MM.1S (cell line): ENCODE results near the gene UBE2M.

ENCODE experiments used
- EZH2 ChIP-seq: fragments of 300-600 bp; sonication (generic); optimal IDR thresholded peaks from 2 replicates; pipeline ENCODE3; 2017; ENCODE audit warnings: low read depth, mild to moderate bottlenecking, antibody characterized with exemption, low read length, mixed read lengths
- EZH2phosphoT487 ChIP-seq: fragments of 300-600 bp; sonication (generic); IDR thresholded peaks from 2 replicates; pipeline ENCODE4 v1.6.1; 2018; ENCODE audit warnings: antibody characterized with exemption, low read length
- TF ChIP-seq, protein P1 (sequence below): fragments of 300-600 bp; sonication (generic); IDR thresholded peaks from 2 replicates; pipeline ENCODE4 v1.5.1; 2016; ENCODE audit warnings: antibody characterized with exemption, low read length, mixed read lengths

DNA sequence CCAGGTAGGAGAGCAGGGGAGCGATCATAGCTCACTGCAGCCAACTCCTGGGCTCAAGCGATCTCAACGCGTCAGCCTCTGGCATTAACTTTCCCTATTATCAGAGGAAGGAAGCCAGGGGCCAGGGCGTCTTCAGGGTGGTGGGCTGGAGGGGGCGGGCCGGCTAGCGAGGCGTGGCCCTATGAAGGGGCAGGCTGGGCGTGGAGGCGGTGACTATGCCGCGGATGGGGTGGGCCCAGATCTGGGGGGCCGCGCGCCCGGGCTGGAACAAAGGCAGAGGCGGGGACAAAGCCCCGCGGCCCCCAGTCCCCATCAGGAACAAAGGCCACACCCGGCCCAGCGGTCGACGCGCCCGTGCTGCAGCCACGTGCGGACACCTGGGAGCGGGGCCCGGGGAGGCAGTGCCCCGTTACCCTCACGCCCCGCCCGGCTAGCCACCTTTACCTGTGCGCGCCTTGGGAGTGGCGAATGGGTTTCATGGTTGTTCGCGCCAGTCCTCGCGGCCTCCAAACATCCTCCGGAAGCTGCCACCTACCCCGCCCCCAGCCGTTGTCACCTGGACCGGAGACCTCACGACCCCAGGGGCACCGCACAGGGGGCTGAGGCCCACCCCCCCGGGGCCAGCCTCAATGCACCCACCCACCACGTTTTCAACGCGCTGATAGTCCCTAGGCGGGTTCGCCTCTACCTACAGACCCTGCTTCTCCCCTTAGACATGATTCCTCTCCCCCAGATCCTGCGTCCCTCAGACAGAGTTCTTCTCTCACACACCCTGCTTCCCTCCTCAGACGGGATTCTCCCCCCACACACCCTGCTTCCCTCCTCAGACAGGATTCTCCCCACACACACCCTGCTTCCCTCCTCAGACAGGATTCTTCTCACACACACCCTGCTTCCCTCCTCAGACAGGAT is 19.9 kb downstream of the UBE2M start:
- TF ChIP-seq, protein P1, sequence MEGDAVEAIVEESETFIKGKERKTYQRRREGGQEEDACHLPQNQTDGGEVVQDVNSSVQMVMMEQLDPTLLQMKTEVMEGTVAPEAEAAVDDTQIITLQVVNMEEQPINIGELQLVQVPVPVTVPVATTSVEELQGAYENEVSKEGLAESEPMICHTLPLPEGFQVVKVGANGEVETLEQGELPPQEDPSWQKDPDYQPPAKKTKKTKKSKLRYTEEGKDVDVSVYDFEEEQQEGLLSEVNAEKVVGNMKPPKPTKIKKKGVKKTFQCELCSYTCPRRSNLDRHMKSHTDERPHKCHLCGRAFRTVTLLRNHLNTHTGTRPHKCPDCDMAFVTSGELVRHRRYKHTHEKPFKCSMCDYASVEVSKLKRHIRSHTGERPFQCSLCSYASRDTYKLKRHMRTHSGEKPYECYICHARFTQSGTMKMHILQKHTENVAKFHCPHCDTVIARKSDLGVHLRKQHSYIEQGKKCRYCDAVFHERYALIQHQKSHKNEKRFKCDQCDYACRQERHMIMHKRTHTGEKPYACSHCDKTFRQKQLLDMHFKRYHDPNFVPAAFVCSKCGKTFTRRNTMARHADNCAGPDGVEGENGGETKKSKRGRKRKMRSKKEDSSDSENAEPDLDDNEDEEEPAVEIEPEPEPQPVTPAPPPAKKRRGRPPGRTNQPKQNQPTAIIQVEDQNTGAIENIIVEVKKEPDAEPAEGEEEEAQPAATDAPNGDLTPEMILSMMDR: no peak
- TF ChIP-seq EZH2 (no peak), EZH2phosphoT487 (no peak)
